ENCODE data around the gene RAMP2. TPM values are rescaled to one million over a fixed set of nuclear protein-coding genes. Genes with fewer than 3 reads are reported as not detected.
A peak's percentile ranks its signal among the peaks of the same experiment; 100 is the strongest.

RAMP2 gene
- total and polyA plus RNA-seq, 2 of the 13 experiments (the other 11 are each of a cell fraction or from before 2014, with no cell fraction given) = 1.4 to 5.2 TPM

DNA sequence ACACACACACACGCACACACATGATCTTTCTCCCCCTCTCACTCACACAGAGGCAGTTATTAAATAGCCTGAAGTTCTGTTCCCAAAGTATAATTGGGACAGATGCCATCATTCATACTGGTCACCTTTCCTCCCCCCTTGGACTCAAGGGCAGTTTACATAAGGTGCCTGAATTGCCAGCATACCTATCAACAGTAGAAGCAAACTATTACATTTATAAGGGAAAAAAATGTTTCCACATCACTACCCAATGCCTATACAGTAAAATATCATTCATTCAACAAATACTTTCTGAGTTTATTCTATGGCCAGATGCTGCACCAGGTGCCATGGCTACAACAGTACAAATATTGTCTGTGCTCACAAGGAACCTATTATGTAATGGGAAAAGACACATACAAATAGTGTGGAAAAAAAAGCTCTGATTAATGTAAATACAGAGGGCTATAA, 43.9 kb downstream of the RAMP2 start (continued):
- TF ChIP-seq GPN1 (CRISPR knock-in tag; IDR thresholded peaks at IDR 0.05; ENCODE audit: borderline replicate concordance) (no peak), ZNF205 (CRISPR knock-in tag; IDR thresholded peaks at IDR 0.05) (no peak), FIP1L1 (IDR thresholded peaks at IDR 0.05; ENCODE audit: borderline replicate concordance, insufficient read depth, low read depth, low read length) (no peak), ARID5B (CRISPR knock-in tag; IDR thresholded peaks at IDR 0.05) (0 out of 2 replicates have a peak, but pooled peaks have one; percentile 60), ISL2 (CRISPR knock-in tag; IDR thresholded peaks at IDR 0.05) (no peak), ZSCAN30 (CRISPR knock-in tag; IDR thresholded peaks at IDR 0.05) (no peak), ZBTB7A (CRISPR knock-in tag; IDR thresholded peaks at IDR 0.05) (no peak), ZZZ3 (CRISPR knock-in tag; IDR thresholded peaks at IDR 0.05; ENCODE audit: borderline replicate concordance) (no peak), FOXA3 (CRISPR knock-in tag; IDR thresholded peaks at IDR 0.05) (peak; percentile 32), PATZ1 (CRISPR knock-in tag; IDR thresholded peaks at IDR 0.05) (no peak), SP1 (IDR thresholded peaks at IDR 0.05) (no peak), SP1 (CRISPR knock-in tag; IDR thresholded peaks at IDR 0.05) (no peak), CREM (IDR thresholded peaks at IDR 0.05) (peak; percentile 18; the same call in 1 of the 2 replicates), CREM (CRISPR knock-in tag; IDR thresholded peaks at IDR 0.05) (no peak), AKNA (CRISPR knock-in tag; IDR thresholded peaks at IDR 0.05; ENCODE audit: borderline replicate concordance) (no peak), CHD2 (IDR thresholded peaks at IDR 0.05; ENCODE audit: low read depth, low read length) (no peak)
- TF ChIP-seq, protein P1, sequence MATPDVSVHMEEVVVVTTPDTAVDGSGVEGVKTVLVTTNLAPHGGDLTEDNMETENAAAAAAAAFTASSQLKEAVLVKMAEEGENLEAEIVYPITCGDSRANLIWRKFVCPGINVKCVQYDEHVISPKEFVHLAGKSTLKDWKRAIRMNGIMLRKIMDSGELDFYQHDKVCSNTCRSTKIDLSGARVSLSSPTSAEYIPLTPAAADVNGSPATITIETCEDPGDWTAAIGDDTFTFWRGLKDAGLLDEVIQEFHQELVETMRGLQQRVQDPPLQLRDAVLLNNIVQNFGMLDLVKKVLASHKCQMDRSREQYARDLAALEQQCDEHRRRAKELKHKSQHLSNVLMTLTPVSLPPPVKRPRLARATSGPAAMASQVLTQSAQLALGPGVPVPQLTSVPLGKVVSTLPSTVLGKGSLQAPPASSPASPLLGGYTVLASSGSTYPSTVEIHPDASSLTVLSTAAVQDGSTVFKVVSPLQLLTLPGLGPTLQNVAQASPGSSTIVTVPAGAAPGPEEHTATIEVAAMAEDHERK (CRISPR knock-in tag; IDR thresholded peaks at IDR 0.05; ENCODE audit: low read depth) = no peak
- TF ChIP-seq, protein P2, sequence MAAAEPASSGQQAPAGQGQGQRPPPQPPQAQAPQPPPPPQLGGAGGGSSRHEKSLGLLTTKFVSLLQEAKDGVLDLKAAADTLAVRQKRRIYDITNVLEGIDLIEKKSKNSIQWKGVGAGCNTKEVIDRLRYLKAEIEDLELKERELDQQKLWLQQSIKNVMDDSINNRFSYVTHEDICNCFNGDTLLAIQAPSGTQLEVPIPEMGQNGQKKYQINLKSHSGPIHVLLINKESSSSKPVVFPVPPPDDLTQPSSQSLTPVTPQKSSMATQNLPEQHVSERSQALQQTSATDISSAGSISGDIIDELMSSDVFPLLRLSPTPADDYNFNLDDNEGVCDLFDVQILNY (CRISPR knock-in tag; conservative IDR thresholded peaks at IDR 0.05) = no peak
